GM18858 (cell line): ENCODE results near the gene AK5.

ENCODE experiments used
- ATAC-seq: cut with Tn5 transposase; IDR thresholded peaks from one replicate; pipeline ENCODE4 v1.9.1; 2021; ENCODE audit not compliant: unreplicated experiment

The AK5 gene

DNA sequence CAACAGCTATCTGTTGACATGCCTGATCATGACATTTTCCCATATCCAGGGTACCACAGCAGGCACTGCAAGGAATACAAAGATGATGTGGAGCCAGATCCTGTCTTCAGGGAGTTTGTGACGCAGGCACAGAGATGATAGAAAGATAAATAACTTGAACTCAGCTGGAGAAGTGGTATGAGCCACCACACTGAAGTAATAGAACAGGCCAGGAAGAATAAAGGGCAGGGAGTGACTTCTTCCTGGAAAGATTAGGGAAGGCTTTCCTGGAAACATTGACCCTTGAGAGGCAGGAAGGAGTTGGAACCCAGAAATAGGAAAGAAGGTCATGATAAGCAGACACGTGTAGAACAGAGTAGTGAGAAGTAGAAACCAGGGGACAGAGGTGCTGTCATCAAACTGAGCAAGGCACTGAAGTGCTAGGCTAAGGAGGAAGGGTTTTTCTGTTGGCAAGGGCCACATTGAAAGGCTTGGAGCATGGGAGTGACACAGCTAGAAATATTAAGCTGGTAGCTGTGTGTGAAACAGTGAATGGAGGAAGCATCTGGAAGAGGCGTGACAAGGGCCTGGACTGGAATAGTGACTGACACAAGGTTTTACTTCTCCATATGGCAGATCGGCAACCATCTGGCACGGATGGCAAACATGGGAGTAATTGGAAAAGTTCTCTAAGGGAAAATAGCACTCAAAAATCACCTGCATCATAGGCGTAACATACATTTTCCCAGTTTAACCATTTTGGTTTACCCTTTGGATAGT lies 68.4 kb downstream of the AK5 start:
- no peak for ATAC-seq

DNA sequence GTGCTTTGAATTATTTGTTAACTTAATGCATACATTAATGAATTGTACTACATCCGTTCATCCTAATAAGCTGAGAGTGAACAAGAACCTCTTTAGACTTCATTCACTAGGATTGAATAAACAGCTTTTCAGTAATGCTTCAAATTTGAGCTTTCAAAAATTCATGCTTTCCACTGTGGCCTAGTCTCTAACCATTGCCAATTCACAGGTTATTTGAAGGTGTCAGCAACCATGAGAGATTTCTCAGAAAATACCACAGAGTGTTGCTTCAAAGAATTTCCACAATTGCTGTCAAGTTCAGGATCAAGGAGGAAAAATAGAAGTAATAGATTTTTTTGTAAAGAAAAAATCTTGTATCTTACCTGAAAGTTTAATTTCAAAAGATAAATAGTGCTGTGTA lies 72.7 kb downstream of the AK5 start:
- no peak for ATAC-seq

DNA sequence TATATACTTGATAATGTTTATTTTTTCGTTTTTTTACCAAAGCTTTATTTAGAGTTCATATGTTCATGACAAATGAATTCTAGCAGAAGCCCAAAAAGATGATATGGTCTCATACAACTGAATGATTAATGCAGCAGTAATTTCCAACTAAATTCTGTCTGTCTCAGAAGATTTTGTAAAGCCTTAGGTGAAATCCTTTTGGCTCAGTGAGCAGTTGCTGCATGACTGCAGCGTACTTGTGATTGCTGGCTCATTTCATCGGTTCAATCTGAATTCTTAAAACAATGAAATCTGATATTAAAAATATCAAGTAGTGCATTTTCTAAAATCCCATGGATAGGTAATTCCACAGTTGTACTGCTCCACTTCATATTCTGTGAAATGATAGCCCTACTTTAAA lies 73.2 kb downstream of the AK5 start:
- ATAC-seq = no peak

DNA sequence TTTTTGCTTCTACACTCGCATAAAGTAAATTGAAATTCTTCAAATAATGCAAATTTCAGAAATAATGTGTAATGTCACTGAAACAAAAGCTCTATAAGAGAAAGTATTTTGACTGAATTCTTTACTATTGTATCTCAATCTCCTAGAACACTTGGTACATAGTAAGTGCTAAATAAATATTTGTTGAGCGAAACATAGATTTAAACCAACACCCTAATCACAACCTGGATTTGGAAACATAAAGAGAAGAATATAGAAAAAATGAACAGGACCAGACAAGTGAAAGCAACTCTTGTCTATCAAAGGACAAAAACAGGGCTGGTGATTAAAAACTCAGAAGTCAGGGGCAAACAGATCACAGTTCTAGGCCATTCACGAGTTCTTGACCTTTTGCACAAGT lies 74.3 kb downstream of the AK5 start:
- no peak for ATAC-seq

DNA sequence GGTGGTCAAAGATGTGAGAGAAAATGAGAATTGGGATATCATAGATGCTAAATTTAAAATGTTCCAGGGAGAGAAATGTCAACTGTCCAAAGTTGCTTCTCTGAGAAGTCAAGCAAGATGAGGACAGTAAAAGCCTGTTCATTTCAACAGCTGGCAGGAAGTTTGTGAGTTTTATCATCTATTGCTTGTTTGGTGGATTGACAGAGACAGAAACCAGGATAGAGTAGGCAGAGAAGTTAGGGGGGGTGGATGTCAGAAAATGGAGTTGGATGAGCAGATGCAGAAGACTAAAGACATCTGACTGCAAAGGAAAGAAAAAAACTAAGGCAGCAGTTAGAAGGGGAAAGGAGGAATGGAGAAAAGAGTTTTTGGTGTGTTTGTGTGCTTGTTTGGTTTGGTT lies 78.4 kb downstream of the AK5 start:
- ATAC-seq = no peak

DNA sequence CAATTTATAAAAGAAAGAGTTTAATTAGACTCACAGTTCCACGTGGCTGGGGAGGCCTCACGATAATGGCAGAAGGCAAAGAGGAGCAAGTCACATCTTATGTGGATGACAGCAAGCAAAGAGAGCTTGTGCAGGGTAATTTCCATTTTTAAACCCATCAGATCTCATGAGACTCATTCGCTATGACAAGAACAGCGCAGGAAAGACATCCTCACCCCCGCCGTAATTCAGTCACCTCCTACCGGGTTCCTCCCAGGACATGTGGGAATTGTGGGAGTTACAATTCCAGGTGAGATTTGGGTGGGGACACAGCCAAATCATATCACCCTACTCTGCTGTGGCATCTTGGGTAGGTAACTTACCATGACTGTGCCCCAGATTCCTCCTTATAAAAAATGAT lies 79.8 kb downstream of the AK5 start:
- ATAC-seq = no peak

DNA sequence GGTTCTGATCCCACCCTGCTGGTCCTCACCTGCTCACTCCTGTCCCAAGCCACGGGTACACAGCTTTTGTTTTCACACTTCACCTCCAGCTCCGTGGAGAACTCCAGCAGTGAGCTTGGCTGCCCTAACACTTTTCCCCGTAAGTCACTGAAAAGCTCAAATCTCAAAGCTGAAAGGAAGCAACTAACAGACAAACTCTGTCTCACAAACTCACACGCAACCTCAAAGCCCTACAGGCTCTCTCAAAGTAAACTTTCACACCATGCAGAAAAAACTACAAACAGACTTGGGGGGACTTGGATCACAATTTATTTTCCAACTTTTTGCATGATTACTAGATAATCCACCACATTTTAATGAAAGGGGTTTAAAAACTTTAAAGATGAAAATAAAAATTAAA lies 88.3 kb downstream of the AK5 start:
- no peak for ATAC-seq

DNA sequence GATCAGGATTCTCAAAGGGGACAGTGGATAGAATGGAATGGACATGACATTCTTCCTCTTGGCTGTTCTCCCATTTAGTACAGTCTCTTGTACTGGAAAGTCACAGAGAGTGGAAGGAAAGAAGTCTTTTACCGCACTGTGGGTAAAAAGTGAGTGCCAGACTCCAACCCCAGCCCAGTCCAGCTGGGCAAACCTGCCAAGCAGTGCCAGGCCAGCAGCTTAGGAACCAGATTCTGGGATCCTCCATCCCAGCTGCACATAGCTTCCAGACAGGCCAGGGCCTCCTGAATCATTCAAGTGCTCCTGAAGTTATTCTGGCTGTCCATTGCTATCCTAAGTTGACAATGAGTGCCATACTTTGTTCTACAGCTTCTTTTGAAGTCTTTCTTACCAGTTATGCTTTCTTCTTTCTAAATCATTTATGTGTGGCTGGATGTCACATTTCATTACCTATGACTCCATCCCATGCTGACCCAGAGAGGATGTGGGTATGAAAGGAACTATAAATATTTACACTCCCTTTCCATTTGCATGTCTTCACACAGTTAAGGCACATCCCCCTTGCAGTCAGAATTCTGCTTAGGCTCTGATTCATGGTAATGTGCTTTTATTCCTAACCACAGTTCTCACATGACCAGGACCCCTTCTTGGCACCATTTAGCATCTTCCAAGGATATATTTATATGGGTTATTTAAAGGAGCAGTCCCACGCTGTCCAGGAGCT lies 88.9 kb downstream of the AK5 start:
- no peak for ATAC-seq

DNA sequence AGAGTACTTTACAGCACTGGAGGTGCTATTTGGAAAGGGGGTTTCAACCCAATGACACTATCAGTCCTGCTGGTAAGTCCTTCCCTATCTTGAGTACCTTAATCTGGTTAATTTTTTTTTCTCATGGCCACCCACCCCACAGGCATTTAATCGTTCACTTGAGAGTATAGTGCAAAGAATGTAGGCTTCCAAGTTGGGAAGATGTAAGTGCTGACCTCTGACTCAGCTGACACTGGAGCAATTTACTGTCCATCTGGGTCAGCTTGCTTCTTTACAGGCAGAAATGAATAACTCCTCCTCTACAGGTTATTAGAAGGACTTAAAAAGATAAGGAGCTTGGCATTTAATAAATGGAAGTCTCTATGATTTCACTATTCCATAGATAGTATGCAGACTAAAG lies 89.6 kb downstream of the AK5 start:
- no peak for ATAC-seq

DNA sequence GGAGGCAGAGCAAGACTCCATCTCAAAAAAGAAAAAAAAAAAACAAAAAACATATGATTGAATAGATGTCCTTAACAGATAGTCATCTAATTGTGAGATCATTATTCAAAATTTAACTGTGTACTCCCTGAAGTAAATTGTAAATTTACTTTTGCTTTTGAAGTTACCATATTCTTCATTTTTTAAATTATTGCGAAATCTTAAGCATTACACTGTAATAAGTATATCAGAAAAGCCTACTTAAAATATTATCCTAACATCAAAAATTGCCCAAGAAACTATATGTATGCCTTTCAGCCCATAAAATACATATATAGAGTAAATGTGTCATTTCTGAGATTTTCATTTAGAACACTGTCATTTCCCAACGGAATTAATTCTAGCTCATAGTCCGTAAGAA lies 91.9 kb downstream of the AK5 start:
- no peak for ATAC-seq

DNA sequence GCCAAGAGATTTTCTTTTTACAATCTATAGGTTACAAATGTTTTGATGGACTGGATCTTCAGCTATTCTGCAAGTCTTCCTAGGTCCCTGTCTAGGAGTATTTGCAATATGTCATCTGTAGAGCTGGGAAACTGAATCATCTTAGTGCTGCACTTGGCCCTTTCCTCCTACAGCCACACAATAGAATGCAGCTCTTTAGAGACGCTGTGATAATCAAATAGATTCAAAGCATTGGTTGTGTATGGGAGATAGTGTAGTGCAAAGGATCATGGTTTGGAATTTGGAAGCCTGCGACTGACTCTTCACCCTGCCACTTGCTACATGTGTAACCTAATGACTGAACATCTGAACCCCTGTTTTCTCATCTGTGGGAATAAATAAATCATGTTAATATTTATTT lies 93.7 kb downstream of the AK5 start:
- no peak for ATAC-seq

DNA sequence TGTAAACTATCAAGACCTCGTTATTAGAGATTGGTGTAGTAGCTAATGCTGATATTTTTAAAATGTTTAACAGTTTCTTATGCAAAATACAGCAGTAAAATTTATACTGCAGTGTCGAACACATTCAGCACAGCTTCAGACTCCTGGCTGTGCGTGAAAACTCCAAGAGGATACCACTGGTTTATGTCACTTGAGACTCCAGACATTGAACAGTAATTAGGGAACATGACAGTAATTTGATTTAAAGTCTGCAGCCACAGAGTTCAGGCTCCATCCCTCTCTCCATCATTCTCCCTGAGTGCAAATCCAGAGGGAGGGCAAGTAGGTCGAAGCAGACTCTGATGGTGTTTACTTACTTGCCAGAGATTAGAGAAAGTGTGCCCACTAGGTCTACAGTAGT lies 94.2 kb downstream of the AK5 start:
- no peak for ATAC-seq

DNA sequence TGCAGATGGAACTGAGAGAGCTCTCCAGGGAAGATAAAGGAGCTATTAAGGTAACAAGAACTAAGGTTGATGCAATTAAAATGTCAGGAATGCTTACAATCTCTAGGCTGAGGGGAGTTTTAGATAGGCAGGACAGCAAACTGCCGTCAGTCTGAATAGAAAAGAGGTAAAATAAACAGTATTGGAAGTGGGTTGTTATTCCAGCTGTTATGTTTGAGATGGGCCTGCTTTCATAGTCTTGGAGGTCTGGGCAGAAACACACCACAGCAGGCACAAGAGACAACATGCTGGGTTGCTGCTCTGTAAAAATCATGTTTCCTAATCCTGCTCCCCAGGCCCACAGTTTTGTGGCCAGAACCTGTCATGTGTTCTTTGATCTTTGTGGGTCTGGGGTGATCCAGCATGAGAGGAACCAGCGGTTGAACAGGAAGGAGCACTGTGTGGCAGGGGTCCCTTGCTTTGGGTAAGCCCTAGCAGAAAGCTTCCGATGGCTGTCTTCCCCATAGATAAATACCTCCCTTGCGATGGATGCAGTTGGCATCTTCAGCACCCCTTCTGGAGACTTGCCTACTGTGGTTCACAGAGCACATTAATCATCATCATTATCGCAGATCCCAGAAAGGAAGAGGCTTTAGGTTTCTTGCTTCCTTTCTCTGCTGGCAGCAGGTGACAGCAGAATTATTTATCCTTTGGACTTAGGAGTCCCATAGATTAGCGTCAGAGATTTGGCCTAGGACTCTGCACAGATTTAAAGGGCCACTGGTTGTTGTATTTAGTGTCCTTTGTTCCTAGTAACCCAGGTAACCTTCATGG lies 97.1 kb downstream of the AK5 start:
- ATAC-seq = no peak

DNA sequence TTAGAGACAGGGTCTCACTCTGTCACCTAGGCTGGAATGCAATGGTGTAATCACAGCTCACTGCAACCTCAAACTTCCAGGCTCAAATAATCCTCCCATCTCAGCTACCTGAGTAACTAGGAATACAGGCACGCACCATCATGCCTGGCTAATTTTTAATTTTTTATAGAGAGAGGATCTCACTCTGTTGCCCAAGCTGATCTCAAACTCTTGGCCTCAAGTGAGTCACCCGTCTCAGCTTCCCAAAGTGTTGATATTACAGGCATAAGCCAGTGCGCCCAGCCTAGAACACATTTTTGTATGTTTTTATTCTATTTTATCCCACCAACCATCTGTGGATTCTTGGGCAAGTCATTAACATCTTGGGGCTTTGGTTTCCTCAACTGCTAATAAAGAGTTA lies 100.5 kb downstream of the AK5 start:
- ATAC-seq = no peak

DNA sequence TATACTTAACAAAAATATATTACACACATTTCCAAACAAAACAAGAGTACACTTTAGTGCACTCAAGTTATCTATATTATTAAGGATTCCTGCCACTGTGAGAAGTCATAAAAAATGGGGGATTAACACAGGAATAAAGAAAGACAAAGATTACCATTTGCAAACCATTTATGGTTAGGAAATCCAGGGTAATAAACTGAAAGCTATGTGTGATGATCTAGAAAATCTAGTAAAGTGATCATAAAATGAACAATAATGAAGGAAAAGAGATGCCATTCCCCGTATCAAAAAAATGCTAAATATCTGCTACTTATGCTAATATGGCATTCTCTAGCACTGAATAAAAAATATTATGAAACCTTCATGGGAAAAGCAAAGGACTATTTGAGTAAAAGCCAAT lies 101.4 kb downstream of the AK5 start:
- no peak for ATAC-seq

DNA sequence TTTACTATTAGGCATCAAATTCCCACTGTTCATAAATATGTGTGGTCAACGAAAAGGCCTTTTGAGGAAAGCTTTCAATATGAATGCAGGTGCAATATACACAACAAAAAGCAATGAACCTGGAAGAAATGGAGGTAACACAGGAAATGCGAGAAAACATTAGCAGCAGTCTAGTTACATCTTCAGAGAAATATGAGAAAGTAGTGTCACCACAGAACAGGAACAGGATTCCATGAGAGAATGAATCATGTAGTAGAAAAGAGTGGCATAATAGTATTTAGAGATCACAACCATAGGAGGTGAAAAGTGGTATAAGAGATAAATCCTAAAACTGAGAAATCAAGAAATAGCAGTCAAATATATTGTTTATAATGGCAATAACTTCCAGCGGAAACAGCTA lies 103.7 kb downstream of the AK5 start:
- no peak for ATAC-seq

DNA sequence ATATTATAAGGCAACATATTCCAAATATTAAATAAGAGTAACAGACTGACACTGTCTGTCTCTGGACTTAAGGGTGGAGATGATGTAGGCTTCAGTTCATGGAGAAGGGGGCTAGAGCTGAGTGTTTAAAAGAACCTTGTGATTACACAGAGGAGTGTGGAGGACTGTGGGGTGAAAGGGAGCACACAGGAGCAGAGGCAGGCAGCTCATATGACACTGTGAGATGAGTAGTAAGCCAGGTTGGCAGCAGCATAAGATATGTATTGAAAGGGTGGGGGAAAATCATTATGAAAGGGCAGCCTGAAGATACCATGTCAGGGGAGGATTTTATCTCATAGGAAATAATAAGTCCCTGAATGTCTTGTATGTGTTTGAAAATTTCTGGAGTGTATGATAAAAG lies 104.5 kb downstream of the AK5 start:
- no peak for ATAC-seq

DNA sequence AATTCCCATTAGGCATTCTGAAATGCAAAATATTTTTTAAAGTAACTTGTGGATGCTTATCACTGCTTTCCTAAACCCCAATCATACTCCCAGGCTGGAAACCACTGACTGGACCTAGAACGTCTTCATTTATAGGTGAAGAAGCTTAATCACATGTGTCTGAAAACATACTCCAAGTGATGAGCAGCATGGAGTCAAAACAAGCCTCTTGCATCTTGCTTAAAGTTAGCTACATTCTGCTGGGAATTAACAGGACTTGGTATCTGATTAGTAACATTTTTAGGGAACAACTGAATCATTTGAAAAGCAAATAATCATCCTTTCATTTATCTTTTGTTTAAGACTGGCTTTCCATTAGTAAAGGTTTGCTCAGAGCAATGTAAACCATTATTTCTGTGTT lies 105.7 kb downstream of the AK5 start:
- ATAC-seq = no peak

DNA sequence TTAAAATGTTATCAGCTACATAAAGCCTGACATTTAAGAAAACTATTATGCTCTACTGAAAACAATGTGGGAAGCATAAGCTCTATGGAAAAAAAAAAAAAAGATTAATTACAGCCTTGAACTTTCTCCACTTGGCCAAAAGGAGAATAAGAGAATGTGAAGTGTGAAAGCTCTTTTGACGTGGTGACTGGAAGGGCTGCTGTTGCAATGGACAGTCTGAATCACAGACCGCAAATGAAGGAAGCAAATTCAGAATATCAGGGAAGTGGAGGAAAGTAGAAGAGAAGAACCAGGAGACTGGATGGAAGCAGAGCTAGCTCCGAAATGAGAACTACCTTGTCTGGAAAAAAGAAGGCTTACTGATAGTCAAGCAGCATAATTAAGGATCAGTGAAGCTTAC lies 106.8 kb downstream of the AK5 start:
- no peak for ATAC-seq

DNA sequence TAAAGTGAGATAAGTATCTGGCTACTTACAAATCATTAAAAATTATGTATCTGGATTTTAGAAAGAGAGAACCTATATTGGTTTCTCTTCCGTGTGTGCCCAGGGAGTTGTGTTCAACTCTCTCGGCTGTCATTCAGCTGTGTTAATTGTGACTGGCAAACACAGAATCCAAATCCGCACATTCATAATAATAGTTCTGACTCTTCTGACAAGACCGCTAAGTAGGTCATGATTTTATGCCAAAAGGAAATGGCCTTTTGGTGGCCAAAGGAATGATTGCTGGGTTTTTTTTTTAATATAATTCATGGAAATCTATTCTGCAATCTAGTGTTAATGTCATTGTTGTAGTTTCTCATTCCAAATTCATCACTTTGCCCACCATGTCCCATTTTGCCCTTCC lies 110.7 kb downstream of the AK5 start:
- no peak for ATAC-seq

DNA sequence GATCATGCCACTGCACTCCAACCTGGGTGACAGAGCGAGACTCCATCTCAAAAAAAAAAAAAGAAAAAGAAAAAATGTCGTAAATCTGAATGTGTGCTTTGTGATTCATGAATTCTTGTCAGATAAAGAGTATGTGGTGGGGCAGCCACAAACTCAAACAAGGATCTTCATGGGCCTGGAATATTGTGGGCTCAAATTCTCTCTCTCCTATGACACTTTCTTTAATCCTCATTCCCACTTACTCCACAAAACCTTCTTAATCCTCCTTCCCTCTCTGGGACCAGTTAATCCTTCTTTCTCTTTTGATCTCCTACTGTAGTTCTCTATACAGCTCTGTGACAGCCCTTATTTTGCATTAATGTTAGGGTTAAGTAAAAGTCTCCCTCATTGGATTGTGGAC lies 112.3 kb downstream of the AK5 start:
- no peak for ATAC-seq

DNA sequence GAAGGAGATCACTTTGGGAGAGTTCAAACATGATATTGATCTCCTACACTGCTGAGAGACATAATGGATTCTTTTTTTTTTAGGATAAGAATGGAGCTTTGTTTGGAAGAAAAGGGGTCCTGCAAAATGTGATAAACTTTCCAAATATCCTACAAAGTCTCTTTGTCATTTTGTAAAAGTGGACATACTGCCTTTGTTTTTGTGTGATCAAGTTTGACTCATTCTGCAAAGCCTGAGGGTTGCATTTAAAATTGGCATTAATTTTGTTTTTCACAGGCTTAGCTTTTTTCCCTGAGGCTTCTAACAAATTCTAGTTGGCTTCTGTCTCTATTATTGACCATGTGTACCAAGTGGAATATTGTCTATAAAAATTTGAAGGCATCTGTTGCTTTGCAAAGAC lies 113.2 kb downstream of the AK5 start:
- ATAC-seq = no peak
